Panc1 (cell line): Measurements from ENCODE around the gene EHBP1L1.

Experiments used
- CTCF ChIP-seq: fragments of 450-650 bp; IDR thresholded peaks from 2 replicates; pipeline ENCODE4 v1.5.1; 2017; ENCODE audit warnings: mild to moderate bottlenecking
- POLR2AphosphoS5 ChIP-seq: IDR thresholded peaks from 2 replicates; pipeline ENCODE4 v1.6.1; 2012; ENCODE audit warnings: mild to moderate bottlenecking, low read depth, low read length, moderate library complexity
- REST ChIP-seq, 2 experiments: IDR thresholded peaks; 2 replicates each; pipeline ENCODE4 v1.6.1; 2011 to 2012; ENCODE audit warnings: low read depth in 2 of 2, control low read depth in 1 of 2, low read length in 1 of 2, mild to moderate bottlenecking in 1 of 2, moderate library complexity in 1 of 2; ENCODE audit not compliant: insufficient read depth in 1 of 2
- SIN3A ChIP-seq: IDR thresholded peaks from 2 replicates; pipeline ENCODE4 v1.6.1; 2012; ENCODE audit warnings: low read depth, mild to moderate bottlenecking, low read length, moderate library complexity, borderline replicate concordance; ENCODE audit not compliant: insufficient read depth
- TCF7L2 ChIP-seq: IDR thresholded peaks from 2 replicates; pipeline ENCODE4 v1.6.1; 2011; ENCODE audit warnings: mild to moderate bottlenecking, low read depth, low read length, inconsistent platforms

DNA sequence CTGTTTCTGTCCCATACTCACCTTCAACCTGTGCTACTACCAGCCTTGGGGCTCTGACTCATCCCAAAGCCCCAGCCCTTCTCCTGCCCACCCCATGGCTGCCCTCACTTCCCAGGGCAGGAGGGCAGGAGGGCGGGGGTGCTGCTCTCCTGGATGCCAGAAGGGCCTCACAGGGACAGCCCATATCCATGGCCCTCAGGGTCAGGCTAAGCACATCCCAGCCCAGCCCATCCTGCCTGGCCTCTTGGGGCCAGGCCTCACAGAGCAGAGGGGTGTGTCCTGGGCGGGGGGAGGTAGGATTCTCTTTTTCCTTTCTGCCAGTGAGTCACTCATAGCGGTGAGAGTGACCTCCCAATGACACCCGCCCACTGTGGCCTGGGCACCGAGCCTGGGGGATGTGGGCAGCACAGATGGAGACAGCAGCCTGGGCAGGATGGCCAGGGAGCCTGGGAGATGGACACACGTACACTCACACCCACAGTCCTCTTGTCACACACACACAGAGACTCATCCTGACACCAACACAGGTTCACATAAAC lies 20.1 kb upstream of the EHBP1L1 start:
- TF ChIP-seq CTCF, result no peak
- no peak for TF ChIP-seq REST (IDR thresholded peaks at IDR 0.05; ENCODE audit: insufficient read depth in 1 of 2, low read depth in 2 of 2, low read length in 1 of 2)
- TF ChIP-seq SIN3A, result no peak
- TF ChIP-seq TCF7L2, result no peak
- no peak for TF ChIP-seq POLR2AphosphoS5
